Fibroblast of skin of scalp (primary cell): ENCODE measurements around the gene CHST10. TPM values are rescaled to one million over a fixed set of nuclear protein-coding genes. Genes with fewer than 3 reads are reported as not detected.
"Not testable (repeated sequence)": the region's sequence is repeated elsewhere in the genome, so short reads cannot be mapped to it uniquely, and the experiment has no call there.

ENCODE experiments used
- DNase-seq: peaks from one replicate; pipeline ENCODE4 v3.0.0-alpha.2; 2013
- polyA plus RNA-seq, 2 experiments: library from polyadenylated mRNA; unstranded; fragments of 120-200 nt; gene quantifications; one replicate each; pipeline ENCODE4 v1.2.1, GENCODE V29; 2013; ENCODE audit not compliant: insufficient read length in 2 of 2

The CHST10 gene, protein sequence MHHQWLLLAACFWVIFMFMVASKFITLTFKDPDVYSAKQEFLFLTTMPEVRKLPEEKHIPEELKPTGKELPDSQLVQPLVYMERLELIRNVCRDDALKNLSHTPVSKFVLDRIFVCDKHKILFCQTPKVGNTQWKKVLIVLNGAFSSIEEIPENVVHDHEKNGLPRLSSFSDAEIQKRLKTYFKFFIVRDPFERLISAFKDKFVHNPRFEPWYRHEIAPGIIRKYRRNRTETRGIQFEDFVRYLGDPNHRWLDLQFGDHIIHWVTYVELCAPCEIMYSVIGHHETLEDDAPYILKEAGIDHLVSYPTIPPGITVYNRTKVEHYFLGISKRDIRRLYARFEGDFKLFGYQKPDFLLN
- polyA plus RNA-seq (2013, experiment 1 of 2; ENCODE audit: insufficient read length): 7.4 TPM
- 6.8 TPM for polyA plus RNA-seq (2013, experiment 2 of 2; ENCODE audit: insufficient read length)

DNA sequence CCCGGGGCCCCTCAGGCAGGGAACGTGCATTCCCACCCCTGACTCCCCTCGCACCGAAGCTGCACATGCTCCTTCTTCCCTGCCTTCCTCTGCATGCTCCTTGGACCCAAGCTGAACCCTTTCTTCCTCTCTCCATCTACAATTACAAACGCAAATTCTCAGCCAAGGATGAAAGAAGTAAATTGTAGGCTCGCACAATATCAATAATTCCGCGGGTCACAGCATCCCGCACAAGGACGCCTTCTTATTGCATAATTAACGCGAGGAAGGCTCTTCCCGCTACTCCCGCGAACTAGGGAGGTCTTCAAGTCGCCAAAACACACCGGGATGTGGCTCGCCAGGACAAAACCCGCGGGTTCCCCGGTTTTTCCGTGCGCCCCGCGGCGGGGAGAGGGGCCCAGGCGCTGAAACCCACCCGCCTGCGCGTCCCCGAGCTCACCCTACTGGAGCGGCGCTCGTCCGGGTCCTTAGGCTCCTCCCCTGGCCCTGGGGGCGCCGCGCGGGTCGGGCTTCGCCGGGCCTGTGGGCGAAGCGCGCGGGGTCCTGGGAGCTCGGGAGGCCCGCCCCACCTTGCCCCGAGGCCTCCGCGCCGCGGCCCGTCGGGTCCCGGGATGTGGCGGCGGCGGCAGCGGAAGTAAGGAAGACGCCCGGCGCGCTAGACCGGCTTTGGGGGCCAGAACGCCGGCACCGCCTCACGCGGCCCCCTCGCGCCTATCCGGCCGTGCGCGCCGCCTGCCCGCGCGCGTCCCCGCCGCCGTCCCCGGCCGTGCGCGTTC, at the start of gene CHST10:
CHST10 (minus strand) TSS at position 734 of the 776 bp plus-strand sequence. CDS start 10,993 bp downstream, outside the sequence.
- DNase-seq: peak; percentile 60

DNA sequence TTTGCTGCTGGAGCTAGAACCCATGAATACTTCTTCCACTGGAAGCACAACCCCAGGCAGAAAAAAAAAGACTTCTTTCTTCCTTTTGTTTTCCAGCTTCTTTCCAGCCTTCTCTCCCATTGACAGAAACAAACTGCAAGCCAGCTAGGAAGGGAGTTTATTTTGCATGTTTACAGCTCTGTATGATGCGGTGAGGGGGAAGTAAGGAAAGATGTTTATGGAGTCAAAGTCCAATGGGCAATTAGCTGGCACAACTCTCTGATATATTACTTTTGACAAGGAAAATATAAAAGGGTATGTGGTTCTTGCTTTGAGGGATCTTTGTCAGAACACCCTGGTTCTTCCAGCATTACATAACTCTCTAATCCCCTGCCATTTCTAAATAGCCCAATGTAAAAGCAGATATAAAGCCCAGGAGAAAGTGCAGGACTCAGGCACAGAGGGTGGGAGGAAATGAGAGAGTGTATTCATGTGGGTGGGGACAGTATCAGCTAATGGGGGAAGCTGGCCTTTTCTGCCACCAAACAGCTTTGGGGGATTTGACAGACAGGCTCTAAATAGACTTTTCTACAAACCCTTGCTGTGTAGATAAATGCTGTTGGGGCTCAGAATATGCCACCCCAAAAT, 43.5 kb upstream of the CHST10 start:
- DNase-seq: no peak

DNA sequence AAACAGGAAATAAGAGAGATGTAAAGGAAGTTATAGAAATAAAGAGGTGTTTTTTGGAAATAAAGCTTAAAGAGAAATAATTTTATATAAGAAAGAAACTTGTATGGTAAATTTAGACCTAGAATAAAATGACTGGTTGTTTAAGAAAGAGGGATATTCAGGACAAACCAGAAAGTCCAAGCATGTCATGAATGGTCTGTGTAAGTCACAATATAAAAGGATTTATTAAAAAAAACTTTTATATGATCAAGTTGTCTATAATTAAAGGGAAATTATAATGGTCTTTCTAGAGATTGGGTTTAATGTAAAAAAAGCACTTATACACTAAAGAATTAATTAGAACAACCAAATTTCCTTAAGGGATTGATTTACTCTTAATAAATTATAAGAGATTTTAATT, 38.9 kb upstream of the CHST10 start:
- not testable (repeated sequence) for DNase-seq

DNA sequence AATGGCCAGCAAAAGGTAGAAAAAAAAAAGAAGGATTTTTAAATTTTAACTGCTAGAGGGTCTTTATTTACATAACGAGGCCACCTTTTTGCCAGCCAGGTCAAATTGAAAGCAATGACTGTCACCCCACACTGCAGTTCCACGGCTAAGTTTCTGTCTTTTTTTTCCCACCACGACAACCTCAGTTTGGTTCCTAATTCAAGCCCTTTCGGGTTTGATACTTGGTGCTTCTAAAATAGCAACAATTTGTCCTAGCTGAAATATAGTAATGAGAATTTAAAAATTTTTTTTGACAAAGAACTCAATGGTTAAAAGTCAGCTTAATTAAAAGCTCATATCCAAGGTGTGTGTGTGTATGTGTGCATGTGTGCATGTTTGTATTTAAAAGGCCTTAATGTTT, 36.4 kb upstream of the CHST10 start:
- DNase-seq: no peak

DNA sequence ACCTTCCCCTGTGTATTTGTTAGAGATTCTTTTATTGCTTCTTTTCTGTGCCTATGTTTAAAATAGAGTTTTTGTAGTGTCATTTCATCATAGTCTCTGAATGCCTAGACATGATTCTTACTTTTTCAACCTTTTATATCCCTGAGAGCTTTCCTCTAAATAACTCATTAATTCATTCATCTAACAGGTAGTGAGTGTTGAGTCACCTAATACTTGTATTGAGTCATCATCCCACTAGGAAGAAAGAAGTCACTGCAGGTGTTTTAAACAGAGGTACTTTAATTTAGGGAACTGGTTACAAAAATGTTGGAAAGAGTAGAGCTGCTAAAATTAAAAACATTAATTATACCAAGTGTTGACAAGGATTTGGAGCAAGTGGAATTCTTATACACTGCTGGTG, 34.3 kb upstream of the CHST10 start:
- DNase-seq: no peak

DNA sequence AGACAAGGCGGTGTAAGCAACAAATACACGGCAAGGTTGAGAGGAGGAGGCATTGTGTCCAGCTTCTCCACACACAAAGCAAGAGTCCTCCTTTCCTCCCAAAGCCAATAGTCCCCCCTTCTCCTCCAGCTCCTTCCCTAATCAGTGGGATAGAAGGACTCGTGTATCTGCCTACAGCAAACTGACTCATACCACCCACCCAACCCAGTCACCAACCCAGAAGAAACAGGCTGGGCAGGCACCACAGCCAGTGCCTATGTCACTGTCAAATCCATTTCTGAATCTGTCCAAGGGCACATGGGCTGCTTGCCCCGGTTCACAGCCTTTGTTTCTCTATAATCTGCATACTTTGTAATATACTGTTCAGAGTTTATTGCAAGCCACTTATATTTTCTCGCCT, 33.6 kb upstream of the CHST10 start:
- DNase-seq: no peak

DNA sequence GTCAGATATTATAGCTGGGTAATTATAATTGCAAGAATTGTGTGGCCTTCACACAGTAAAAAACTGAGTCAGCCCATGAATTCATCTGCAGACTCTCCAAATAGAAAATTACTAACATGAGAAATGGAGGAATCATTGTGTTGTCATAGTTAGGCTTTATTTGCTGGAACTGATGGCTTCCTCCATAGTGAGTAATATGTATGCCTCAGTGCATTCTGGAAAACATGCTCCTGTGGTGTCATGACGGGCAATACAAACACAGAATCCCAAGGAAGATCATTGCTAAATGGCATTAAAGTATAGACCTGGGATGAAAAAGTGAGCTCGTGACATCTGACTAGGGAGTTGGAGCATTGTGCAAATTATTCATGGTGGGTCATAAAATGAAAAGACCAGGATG, 29.2 kb upstream of the CHST10 start:
- no peak for DNase-seq

DNA sequence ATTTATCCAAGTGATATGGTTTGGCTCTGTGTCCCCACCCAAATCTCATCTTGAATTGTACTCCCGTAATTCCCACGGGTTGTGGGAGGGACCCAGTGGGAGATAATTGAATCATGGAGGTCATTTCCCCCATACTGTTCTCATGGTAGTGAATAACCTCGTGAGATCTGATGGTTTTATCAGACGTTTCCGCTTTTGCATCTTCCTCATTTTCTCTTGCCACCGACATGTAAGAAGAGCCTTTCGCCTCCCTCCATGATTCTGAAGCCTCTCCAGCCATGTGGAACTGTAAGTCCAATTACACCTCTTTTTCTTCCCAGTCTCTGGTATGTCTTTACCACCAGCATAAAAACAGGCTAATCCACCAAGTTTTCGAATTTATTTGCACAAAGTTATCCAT, 20.3 kb upstream of the CHST10 start:
- DNase-seq: no peak

DNA sequence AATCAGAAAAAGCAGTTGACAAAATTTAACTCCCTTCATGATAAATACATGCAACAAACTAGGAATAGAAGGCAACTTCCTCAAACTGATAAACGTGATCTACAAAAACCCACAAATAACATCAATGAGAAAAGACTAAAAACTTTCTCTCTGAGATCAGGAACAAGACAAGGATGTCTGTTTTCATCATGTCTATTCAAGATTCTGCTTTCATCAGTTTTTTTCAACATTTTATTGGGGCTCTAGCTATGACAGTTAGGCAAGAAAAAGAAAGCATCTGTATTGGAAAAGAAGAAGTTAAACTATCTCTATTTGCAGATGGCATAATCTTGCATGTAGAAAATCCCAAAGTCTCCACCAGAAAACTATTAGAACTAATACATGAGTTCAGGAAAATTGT, 12.3 kb upstream of the CHST10 start:
- DNase-seq: no peak

DNA sequence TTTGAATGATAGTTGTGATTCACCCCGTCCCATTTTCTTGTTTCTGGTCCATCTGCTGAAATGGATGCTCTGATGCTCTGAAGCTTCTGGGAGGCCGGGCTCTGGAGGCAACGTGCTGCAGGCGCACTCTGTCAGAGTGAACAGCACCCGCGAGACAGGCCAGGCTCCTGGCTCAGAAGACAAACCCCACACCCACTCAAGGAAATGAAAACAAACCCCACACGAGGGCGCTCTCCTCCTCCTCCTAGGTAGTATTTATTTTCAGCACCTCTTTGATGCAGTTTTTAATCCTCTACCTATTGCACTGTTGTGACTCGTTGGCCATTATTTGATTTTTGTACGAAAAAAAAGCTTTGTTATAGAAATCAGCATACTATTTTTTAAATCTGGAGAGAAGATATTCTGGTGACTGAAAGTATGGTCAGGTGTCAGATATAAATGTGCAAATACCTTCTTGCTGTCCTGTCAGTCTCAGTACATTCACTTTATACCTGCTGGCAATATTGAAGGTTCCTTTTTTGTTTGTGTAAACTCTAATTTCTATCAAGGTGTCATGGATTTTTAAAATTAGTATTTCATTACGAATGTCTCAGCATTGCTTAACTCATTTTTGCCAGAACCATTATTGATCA, 10.3 kb upstream of the CHST10 start:
- peak; percentile 14 for DNase-seq

DNA sequence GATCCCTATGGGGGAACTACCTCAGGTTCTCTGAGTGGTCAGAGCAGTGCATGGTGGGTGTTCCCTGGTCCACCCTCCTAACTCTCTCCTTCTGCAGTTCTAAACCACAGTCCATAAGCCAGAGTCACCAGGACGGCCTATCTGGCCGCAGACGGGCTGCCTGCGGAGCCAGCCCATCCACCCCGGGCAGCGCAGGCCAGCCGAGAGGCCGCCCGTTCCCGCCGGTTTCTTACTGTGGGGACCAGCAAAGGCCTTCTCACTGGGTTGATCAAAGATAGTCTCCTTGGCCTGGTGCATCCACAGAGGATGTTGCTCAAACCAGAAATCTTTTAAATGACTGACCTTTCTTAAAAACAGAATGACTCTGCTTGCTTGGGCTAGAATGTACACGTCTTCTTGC, 9.6 kb upstream of the CHST10 start:
- DNase-seq: no peak

DNA sequence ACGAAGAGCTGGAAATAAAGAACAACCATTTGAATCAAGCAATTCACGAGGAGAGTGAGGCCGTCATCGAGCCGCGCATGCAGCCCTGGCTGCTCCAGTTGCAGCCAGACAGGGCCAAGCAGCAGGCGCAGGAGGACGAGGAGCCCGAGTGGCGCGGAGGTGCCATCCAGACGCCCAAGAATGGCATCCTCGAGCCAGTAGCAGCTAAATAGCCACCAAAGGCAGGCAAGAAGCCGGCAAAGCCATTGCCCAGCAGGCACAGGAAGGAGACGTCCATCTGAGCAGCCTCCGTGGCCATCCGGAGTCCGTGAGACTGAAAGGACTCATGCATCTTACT, 8.9 kb upstream of the CHST10 start:
- DNase-seq: no peak

DNA sequence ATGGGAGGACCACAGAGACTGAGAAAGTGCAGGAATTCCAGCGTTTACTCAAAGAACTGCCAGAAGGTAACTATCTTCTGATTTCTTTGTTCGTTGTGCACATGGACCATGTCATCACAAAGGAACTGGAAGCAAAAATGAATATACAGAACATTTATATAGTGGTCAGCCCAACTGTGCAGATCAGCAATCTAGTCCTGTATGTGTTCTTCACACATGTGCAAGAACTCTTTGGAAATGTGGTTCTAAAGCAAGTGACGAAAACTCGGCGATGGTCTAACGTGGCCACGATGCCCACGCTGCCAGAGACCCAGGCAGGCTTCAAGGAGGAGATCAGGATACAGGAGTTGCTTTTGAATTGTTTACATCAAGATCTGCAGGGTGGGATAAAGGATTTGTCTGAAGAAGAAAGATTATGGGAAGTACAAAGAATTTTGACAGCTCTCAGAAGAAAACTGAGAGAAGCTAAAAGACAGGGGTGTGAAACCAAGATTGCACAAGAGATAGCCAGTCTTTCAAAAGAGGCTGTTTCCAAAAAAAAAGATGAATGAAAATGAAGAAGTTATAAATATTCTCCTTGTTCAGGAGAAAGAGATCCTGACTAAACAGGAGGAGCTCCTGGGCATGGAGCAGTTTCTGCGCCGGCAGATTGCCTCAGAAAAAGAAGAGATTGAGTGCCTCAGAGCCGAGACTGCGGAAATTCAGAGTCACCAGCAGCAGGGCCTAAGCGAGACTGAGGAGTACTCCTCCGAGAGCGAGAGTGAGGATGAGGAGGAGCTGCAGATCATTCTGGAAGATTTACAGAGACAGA, 8.3 kb upstream of the CHST10 start:
- no peak for DNase-seq

DNA sequence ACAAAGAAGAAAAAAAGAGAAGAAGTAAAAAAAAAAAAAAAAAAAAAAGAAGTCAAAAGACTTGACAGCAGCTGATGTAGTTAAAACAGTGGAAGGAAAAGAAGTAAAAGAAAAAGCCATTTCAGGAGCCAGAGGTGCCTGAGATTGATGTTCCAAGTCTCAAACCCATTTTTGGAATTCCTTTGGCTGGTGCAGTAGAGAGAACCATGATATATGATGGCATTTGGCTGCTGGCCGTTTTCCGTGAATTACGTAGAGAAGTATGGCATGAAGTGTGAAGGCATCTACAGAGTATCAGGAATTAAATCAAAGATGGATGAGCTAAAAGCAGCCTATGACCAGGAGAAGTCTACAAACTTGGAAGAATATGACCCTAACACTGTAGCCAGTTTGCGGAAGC, 7.6 kb upstream of the CHST10 start:
- no peak for DNase-seq

DNA sequence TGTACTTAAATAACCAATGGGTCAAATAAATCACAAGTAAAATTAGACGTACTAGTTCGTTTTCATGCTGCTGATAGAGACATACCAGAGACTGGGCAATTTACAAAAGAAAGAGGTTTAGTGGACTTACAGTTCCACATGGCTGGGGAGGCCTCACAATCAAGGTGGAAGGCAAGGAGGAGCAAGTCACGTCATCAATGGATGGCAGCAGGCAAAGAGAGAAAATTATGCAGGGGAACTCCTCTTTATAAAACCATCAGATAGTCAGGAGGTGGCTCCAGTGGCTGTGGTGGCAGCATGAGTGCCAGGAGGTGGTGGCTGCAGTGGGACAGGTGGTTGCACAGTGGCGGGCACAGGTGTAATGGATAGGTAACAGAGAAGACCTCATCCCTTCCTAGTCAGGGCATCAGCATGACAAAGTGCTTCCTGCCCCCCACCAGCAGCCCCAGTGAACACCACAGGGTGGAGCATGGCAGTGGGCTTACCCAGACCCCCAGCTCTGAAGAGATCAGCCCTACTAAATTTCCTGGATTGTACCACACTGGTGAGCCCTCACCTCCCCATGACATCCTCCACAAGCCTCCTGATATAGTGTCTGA, 6.9 kb upstream of the CHST10 start:
- no peak for DNase-seq

DNA sequence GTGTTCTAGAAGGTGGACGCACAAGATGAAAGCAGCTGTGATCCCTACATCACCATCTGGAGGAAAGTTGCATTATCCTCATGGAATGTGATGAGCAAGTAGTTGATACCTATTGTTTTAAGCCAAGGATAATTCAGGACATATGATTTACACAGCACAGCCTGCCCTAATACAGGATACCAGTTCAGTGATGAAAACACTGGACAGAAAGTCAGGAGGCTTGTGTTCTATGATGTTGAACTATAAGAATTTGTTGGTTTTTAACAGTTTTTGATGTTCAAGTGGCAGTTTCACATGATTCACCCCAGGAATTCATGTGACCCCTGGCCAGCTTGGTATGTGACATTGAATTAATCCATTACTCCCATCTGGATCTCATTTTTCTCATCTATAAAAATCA, 6.2 kb upstream of the CHST10 start:
- DNase-seq: peak; percentile 40

DNA sequence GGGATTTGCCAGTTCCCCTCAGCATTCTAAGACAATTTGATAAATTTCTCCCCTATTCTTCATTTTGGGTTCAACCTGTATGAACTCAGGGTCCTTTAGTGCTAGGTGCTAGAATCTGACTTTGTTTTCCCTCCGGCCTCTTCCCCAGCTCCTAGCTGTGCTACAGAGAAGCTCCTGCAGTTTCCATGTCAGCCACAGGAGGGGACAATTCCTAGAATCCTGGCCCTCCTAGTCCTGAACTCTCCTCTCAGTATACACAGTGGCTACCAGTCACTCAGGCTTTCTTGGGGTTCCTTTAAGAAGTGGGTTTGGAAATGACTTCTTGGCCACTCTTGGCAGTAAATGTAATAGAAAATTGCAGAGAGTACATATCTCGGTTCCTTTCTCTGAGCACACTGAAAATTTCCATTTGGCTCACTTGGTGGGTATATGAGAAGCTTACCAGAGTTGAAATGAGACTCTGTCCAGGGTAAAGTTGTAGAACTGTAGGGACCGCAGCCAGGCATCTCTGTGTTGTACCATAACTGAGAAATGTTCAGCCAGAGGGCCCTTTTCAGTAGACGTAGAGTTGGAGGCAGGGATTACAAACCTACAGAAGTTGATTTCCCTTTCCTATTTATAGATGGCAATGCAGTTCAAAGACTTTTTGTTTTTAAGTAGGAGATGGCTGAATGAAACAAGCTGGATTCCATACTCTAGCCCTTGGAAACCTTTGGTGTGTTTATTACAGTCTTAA, 5.0 kb upstream of the CHST10 start:
- DNase-seq: peak; percentile 24

DNA sequence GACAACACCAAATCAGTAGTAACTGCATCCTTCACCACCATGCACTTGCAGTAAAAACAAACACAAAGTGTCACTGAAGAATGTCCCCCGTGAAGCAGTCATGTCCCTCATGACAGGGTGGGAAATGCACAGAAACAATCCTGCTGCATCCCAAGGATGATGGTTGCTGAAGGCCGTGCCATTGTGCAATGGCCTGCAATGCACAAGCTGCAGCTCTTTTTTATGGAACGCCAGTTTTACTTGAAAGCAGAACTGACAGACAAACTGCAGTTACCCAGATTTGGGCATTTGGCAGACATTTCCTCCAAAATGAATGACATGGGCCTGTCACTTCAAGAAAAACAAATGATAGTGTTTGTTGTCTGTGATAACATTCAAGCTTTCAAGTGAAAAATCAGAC, 2.4 kb upstream of the CHST10 start:
- no peak for DNase-seq

DNA sequence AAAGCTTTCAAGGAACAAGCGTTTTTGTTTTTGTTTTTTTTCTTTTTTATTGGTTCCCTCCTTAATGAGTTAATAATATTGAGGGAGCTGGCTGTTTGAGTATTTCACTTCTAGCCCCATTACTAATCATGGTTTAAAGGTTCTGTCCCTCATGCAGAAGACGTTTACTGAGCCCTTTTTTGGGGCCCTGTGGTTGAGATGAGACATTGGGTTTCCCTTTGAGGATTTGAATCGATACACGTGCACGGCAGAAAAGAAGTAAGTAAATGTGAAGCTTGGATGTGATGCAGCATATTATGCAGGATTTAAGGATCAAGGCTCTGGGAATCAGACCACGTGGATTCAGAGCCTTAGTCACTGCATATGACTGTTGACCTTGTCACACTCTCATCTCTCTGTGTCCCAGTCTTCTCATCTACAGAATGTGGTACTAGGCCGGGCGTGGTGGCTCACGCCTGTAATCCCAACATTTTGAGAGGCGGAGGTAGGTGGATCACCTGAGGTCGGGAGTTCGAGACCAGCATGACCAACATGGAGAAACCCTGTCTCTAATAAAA, 1.0 kb upstream of the CHST10 start:
- no peak for DNase-seq

DNA sequence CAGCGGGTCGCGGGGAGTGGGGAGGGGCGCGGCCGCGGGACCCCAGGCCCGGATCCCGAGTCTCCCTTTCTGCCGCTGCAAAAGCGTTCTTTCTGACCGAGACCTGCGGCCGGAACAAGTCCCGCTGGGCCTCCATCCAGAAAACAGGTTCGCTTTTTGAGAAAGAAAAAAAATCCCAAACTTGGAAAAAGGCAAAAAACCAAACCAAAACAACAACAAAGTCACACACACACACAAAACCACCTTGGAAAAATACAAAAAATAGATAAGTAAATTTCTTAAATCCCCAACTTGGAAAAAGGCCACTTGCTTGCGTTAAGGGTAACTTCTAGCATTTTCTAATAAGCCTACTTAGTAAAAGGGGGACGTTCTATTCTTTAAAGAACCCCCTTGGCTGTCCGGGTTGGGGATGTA, 250 bp upstream of the CHST10 start:
- no peak for DNase-seq
